A549 (cell line): Measurements from ENCODE around the gene PIK3C3. TPM values are rescaled to one million over a fixed set of nuclear protein-coding genes. Genes with fewer than 3 reads are reported as not detected.

Experiments
- ATAC-seq, 2 experiments: fragments of 200-7000 bp in 1 of 2; fragments of >200 bp in 1 of 2; cut with Nextera tagmentation in 1 of 2; cut with Tn5 transposase in 1 of 2; 3 replicates each; pipeline versions ENCODE4 v1.8.0 to v1.9.1; 2018 to 2020; ENCODE audit warnings: mild to moderate bottlenecking in 1 of 2, moderate library complexity in 1 of 2
- CTCF ChIA-PET: fragments of 300-600 bp; sonication (Branson Sonifier 250); formaldehyde crosslinking; extraction: SDS; loops from one replicate; lab custom pipeline; 2021; ENCODE audit warnings: antibody characterized with exemption, inconsistent platforms; lab: Yijun Ruan, JAX
- POLR2A ChIA-PET: fragments of 350-600 bp; formaldehyde crosslinking; extraction: SDS; loops from one replicate; lab custom pipeline; 2021; ENCODE audit warnings: antibody characterized with exemption, inconsistent platforms; lab: Yijun Ruan, JAX
- DNase-seq, 2 experiments: peaks; one replicate each; pipeline versions ENCODE4 v3.0.0 to v3.0.0-alpha.2; 2011 to 2016; ENCODE audit warnings: low read depth in 1 of 2, low spot score in 1 of 2
- FAIRE-seq: peaks from 2 replicates; lab custom pipeline; 2011; peaks lifted over from hg19 to GRCh38; lab: Jason Lieb, UNC
- H3K27ac ChIP-seq, 2 experiments: fragments of >200 bp; sonication (Bioruptor Twin); formaldehyde crosslinking; 3 replicates each; pipeline ENCODE4 v1.5.1; 2016 to 2017
- H3K4me1 ChIP-seq: fragments of >200 bp; sonication (Bioruptor Twin); formaldehyde crosslinking; 3 replicates; pipeline ENCODE4 v1.6.1; 2016
- H3K4me2 ChIP-seq: fragments of >200 bp; sonication (Bioruptor Twin); formaldehyde crosslinking; 3 replicates; pipeline ENCODE4 v1.6.1; 2016
- H3K4me3 ChIP-seq: fragments of >200 bp; sonication (Bioruptor Twin); formaldehyde crosslinking; 3 replicates; pipeline ENCODE4 v1.5.1; 2016
- H3K9me3 ChIP-seq: fragments of >200 bp; sonication (Bioruptor Twin); formaldehyde crosslinking; 3 replicates; pipeline ENCODE4 v1.6.1; 2016
- CEBPB ChIP-seq, 2 experiments: fragments of >200 bp in 1 of 2; sonication (Bioruptor Twin) in 1 of 2; formaldehyde crosslinking in 1 of 2; IDR thresholded peaks; 2 replicates each; pipeline ENCODE4 v1.6.1; 2012 to 2016
- CHD4 ChIP-seq: fragments of 200-600 bp; sonication (generic); IDR thresholded peaks from 2 replicates; pipeline ENCODE4 v1.6.1; 2016; ENCODE audit warnings: antibody characterized with exemption, mild to moderate bottlenecking, borderline replicate concordance
- ESRRA ChIP-seq: fragments of 150-350 bp; IDR thresholded peaks from 2 replicates; pipeline ENCODE4 v1.6.1; 2014; ENCODE audit warnings: mild to moderate bottlenecking, low read length, borderline replicate concordance
- FOSL2 ChIP-seq, 2 experiments: fragments of 450-650 bp in 1 of 2; fragments of >200 bp in 1 of 2; sonication (Bioruptor Twin) in 1 of 2; formaldehyde crosslinking; IDR thresholded peaks; 2 replicates each; pipeline versions ENCODE4 v1.5.0 to v1.6.1; 2016 to 2020; ENCODE audit warnings: mild to moderate bottlenecking in 1 of 2, moderate library complexity in 1 of 2
- HOXA7 ChIP-seq: fragments of 250-450 bp; sonication (Bioruptor Pico); IDR thresholded peaks from 2 replicates; pipeline ENCODE4 v1.5.0; 2020; ENCODE audit warnings: mild to moderate bottlenecking, moderate library complexity
- HOXB5 ChIP-seq: fragments of 250-450 bp; sonication (Bioruptor Pico); IDR thresholded peaks from 2 replicates; pipeline ENCODE4 v1.5.0; 2020; ENCODE audit warnings: mild to moderate bottlenecking, moderate library complexity
- MAFK ChIP-seq: fragments of 450-650 bp; IDR thresholded peaks from 2 replicates; pipeline ENCODE4 v1.6.1; 2014; ENCODE audit not compliant: partially characterized antibody
- NPAS2 ChIP-seq: fragments of 250-450 bp; sonication (Bioruptor Pico); IDR thresholded peaks from 2 replicates; pipeline ENCODE4 v1.8.0; 2022; ENCODE audit warnings: mild to moderate bottlenecking, moderate library complexity, borderline replicate concordance
- PHF8 ChIP-seq: fragments of 200-600 bp; sonication (generic); IDR thresholded peaks from 2 replicates; pipeline ENCODE4 v1.6.1; 2016; ENCODE audit warnings: low read depth, mild to moderate bottlenecking, antibody characterized with exemption, moderate library complexity, borderline replicate concordance
- POLR2A ChIP-seq: IDR thresholded peaks from 2 replicates; pipeline ENCODE4 v1.6.1; 2012; ENCODE audit warnings: mild to moderate bottlenecking, low read length
- RAD21 ChIP-seq, 2 experiments: fragments of >200 bp in 1 of 2; sonication (Bioruptor Twin) in 1 of 2; formaldehyde crosslinking in 1 of 2; IDR thresholded peaks in 1 of 2; conservative IDR thresholded peaks in 1 of 2; 2 replicates in 1 of 2; 3 replicates in 1 of 2; pipeline ENCODE4 v1.6.1; 2012 to 2018; ENCODE audit warnings: inconsistent platforms in 1 of 2
- RARB ChIP-seq: fragments of 250-450 bp; sonication (Bioruptor Pico); IDR thresholded peaks from 2 replicates; pipeline ENCODE4 v1.8.0; 2021; ENCODE audit warnings: mild to moderate bottlenecking, moderate library complexity
- RCOR1 ChIP-seq: fragments of 150-350 bp; IDR thresholded peaks from 2 replicates; pipeline ENCODE4 v1.6.1; 2014; ENCODE audit warnings: antibody characterized with exemption, low read length, low read depth
- RFX5 ChIP-seq: fragments of 450-650 bp; IDR thresholded peaks from 2 replicates; pipeline ENCODE4 v1.7.1; 2014; ENCODE audit warnings: antibody characterized with exemption, mild to moderate bottlenecking, moderate library complexity
- TP53 ChIP-seq: fragments of 250-450 bp; sonication (Bioruptor Pico); IDR thresholded peaks from 2 replicates; pipeline ENCODE4 v1.5.0; 2021; ENCODE audit warnings: mild to moderate bottlenecking, moderate library complexity
- WGBS: methylation state at CpG from one replicate; pipeline ENCODE4 v1.1.6; 2017; ENCODE audit errors: missing lambda C conversion rate; 5-methylcytosine and 5-hydroxymethylcytosine counted together
- polyA plus RNA-seq, 4 experiments: library from polyadenylated mRNA; depleted of rRNA in 3 of 4; stranded (reverse); fragments of >200 nt; fragmentation: RNase III in 1 of 4; extraction: RNeasy Plus Mini Kit Qiagen cat#74134 plus additional on column Dnase treatment in 1 of 4; gene quantifications; 2 replicates in 3 of 4; 3 replicates in 1 of 4; pipeline ENCODE4 v1.2.3, GENCODE V29; 2011 to 2017
- TF ChIP-seq, protein P1 (sequence below): fragments of 150-350 bp; IDR thresholded peaks from 2 replicates; pipeline ENCODE4 v1.6.1; 2014; ENCODE audit warnings: low read depth, mild to moderate bottlenecking, low read length
- TF ChIP-seq, protein P2 (sequence below): IDR thresholded peaks from 2 replicates; pipeline ENCODE4 v1.6.1; 2012; ENCODE audit warnings: low read depth, borderline replicate concordance
- TF ChIP-seq, protein P3 (sequence below): fragments of >200 bp; sonication (Bioruptor Twin); formaldehyde crosslinking; IDR thresholded peaks from 3 replicates; pipeline ENCODE4 v1.6.1; 2016
- TF ChIP-seq, protein P4 (sequence below): fragments of >200 bp; sonication (Bioruptor Twin); formaldehyde crosslinking; IDR thresholded peaks from 2 replicates; pipeline ENCODE4 v1.6.1; 2016
- TF ChIP-seq, protein P5 (sequence below): fragments of >200 bp; sonication (Bioruptor Twin); formaldehyde crosslinking; IDR thresholded peaks from 3 replicates; pipeline ENCODE4 v1.5.1; 2016
- TF ChIP-seq, protein P6 (sequence below): fragments of 250-450 bp; sonication (Bioruptor Pico); IDR thresholded peaks from 2 replicates; pipeline ENCODE4 v1.5.0; 2020; ENCODE audit warnings: low read depth, mild to moderate bottlenecking, moderate library complexity

PIK3C3 gene
- polyA plus RNA-seq, 2 of the 4 experiments (the other 2 are of a cell fraction), result 18.6 to 36.0 TPM

DNA sequence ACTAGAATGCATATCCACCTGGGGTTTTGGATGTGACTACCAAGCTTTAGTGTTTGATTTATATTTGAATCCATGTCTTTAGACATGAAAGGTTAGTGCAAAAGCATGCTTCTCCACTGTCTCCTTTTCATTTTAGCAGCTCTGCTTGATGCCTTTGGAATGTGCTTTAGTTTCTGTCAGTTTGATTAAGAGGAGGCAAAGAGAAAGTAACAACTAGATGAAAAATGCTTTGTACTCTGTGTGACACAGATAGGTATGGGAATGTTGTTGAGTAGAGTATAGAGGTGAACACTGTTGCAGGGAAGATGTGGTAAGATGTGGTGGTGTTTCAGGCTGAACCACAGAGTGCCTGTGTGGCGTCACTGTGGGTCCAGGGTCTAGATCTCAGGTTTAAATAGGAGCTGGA is 19.8 kb downstream of the PIK3C3 start:
- DNase-seq (no peak), FAIRE-seq (no peak), ATAC-seq (no peak)
- 100% methylated on average over 1 of the region's 1 CpG for WGBS
- ChIA-PET POLR2A (no interaction called here), CTCF (no interaction called here)
- Histone ChIP-seq H3K4me1 (no peaks in the 10 kb centered on the region), H3K4me3 (no peak overlapping the region), H3K4me2 (no peak overlapping the region), H3K9me3 (no peaks in the 10 kb centered on the region), H3K27ac (no peak overlapping the region)
- TF ChIP-seq HOXA7 (CRISPR knock-in tag) (no peak), ESRRA (no peak), FOSL2 (IDR thresholded peaks at IDR 0.05) (no peak), FOSL2 (CRISPR knock-in tag; IDR thresholded peaks at IDR 0.05) (no peak), CHD4 (no peak), CEBPB (IDR thresholded peaks at IDR 0.05) (no peak)
- TF ChIP-seq, protein P1, sequence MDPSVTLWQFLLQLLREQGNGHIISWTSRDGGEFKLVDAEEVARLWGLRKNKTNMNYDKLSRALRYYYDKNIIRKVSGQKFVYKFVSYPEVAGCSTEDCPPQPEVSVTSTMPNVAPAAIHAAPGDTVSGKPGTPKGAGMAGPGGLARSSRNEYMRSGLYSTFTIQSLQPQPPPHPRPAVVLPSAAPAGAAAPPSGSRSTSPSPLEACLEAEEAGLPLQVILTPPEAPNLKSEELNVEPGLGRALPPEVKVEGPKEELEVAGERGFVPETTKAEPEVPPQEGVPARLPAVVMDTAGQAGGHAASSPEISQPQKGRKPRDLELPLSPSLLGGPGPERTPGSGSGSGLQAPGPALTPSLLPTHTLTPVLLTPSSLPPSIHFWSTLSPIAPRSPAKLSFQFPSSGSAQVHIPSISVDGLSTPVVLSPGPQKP, result no peak

DNA sequence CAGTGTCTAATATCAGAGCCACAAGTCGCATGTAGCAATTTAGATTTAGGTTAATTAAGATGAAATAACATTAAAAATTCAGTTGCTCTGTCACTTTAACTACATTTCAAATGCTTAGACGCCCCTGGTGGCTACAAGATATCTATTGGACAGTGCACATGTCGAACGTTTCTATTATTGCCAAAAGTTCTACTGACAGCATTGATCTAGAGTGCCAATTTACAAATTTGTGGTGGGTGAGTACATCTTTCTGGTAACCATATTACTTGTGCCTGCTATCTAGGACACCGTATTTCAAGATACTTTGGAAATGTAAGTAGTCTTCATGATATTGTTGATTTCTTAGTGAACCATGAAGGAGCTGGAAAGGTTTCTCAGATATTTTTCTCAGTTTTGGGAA is 20.2 kb downstream of the PIK3C3 start:
- TF ChIP-seq, protein P2, sequence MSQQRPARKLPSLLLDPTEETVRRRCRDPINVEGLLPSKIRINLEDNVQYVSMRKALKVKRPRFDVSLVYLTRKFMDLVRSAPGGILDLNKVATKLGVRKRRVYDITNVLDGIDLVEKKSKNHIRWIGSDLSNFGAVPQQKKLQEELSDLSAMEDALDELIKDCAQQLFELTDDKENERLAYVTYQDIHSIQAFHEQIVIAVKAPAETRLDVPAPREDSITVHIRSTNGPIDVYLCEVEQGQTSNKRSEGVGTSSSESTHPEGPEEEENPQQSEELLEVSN, result no peak
- TF ChIP-seq POLR2A (no peak), PHF8 (no peak), RARB (CRISPR knock-in tag) (no peak), HOXB5 (CRISPR knock-in tag) (no peak), MAFK (no peak), TP53 (CRISPR knock-in tag) (no peak), NPAS2 (CRISPR knock-in tag) (no peak), RFX5 (no peak), RAD21 (conservative IDR thresholded peaks at IDR 0.05 in 1 of 2, IDR thresholded peaks at IDR 0.05 in 1 of 2) (no peak), ESRRA (no peak), RCOR1 (no peak)
- TF ChIP-seq, protein P3, sequence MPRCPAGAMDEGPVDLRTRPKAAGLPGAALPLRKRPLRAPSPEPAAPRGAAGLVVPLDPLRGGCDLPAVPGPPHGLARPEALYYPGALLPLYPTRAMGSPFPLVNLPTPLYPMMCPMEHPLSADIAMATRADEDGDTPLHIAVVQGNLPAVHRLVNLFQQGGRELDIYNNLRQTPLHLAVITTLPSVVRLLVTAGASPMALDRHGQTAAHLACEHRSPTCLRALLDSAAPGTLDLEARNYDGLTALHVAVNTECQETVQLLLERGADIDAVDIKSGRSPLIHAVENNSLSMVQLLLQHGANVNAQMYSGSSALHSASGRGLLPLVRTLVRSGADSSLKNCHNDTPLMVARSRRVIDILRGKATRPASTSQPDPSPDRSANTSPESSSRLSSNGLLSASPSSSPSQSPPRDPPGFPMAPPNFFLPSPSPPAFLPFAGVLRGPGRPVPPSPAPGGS, result no peak
- TF ChIP-seq, protein P4, sequence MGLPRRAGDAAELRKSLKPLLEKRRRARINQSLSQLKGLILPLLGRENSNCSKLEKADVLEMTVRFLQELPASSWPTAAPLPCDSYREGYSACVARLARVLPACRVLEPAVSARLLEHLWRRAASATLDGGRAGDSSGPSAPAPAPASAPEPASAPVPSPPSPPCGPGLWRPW, result no peak
- TF ChIP-seq, protein P5, sequence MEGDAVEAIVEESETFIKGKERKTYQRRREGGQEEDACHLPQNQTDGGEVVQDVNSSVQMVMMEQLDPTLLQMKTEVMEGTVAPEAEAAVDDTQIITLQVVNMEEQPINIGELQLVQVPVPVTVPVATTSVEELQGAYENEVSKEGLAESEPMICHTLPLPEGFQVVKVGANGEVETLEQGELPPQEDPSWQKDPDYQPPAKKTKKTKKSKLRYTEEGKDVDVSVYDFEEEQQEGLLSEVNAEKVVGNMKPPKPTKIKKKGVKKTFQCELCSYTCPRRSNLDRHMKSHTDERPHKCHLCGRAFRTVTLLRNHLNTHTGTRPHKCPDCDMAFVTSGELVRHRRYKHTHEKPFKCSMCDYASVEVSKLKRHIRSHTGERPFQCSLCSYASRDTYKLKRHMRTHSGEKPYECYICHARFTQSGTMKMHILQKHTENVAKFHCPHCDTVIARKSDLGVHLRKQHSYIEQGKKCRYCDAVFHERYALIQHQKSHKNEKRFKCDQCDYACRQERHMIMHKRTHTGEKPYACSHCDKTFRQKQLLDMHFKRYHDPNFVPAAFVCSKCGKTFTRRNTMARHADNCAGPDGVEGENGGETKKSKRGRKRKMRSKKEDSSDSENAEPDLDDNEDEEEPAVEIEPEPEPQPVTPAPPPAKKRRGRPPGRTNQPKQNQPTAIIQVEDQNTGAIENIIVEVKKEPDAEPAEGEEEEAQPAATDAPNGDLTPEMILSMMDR, result no peak
- TF ChIP-seq, protein P6, sequence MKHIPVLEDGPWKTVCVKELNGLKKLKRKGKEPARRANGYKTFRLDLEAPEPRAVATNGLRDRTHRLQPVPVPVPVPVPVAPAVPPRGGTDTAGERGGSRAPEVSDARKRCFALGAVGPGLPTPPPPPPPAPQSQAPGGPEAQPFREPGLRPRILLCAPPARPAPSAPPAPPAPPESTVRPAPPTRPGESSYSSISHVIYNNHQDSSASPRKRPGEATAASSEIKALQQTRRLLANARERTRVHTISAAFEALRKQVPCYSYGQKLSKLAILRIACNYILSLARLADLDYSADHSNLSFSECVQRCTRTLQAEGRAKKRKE (CRISPR knock-in tag), result no peak
- TF ChIP-seq, protein P1, result no peak
- TF ChIP-seq, all 56 proteins: peak for 0
- 87% methylated on average over 5 of the region's 5 CpGs for WGBS
- CTCF ChIA-PET, result no interaction called here
- POLR2A ChIA-PET, result no interaction called here
- Histone ChIP-seq H3K9me3 (no peaks in the 10 kb centered on the region), H3K4me2 (no peak overlapping the region), H3K4me3 (no peak overlapping the region), H3K4me1 (no peaks in the 10 kb centered on the region), H3K27ac (no peak overlapping the region)
- ATAC-seq (no peak), DNase-seq (no peak), FAIRE-seq (no peak)
